ENCODE measurements around the gene IZUMO4.
A peak's percentile ranks its signal among the peaks of the same experiment; 100 is the strongest.

Gene IZUMO4

DNA sequence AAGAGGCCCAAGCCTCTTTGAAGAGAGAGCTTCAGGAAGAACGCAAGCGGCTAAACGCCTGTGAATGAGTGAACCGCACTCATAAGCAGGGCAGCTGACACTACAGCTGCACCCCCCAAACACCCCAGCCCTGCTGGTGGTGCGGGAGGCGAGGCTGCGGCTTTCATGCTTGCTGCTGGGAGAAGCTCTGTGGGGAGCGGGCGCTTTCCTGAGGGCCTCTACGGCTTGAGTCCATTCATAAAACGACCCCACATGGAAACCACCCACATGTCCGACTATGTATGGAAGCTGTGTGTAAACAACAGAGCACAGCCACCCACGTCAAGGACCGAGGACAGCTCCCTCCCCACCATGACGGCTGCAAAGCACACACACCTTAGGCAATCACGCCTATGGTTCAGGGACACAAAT, 49.1 kb downstream of the IZUMO4 start:
- TF ChIP-seq, protein P1, sequence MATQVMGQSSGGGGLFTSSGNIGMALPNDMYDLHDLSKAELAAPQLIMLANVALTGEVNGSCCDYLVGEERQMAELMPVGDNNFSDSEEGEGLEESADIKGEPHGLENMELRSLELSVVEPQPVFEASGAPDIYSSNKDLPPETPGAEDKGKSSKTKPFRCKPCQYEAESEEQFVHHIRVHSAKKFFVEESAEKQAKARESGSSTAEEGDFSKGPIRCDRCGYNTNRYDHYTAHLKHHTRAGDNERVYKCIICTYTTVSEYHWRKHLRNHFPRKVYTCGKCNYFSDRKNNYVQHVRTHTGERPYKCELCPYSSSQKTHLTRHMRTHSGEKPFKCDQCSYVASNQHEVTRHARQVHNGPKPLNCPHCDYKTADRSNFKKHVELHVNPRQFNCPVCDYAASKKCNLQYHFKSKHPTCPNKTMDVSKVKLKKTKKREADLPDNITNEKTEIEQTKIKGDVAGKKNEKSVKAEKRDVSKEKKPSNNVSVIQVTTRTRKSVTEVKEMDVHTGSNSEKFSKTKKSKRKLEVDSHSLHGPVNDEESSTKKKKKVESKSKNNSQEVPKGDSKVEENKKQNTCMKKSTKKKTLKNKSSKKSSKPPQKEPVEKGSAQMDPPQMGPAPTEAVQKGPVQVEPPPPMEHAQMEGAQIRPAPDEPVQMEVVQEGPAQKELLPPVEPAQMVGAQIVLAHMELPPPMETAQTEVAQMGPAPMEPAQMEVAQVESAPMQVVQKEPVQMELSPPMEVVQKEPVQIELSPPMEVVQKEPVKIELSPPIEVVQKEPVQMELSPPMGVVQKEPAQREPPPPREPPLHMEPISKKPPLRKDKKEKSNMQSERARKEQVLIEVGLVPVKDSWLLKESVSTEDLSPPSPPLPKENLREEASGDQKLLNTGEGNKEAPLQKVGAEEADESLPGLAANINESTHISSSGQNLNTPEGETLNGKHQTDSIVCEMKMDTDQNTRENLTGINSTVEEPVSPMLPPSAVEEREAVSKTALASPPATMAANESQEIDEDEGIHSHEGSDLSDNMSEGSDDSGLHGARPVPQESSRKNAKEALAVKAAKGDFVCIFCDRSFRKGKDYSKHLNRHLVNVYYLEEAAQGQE (IDR thresholded peaks at IDR 0.05; ENCODE audit: low read depth) = peak; percentile 75
- TF ChIP-seq TAF1 (IDR thresholded peaks at IDR 0.05; ENCODE audit: low read depth) = no peak

DNA sequence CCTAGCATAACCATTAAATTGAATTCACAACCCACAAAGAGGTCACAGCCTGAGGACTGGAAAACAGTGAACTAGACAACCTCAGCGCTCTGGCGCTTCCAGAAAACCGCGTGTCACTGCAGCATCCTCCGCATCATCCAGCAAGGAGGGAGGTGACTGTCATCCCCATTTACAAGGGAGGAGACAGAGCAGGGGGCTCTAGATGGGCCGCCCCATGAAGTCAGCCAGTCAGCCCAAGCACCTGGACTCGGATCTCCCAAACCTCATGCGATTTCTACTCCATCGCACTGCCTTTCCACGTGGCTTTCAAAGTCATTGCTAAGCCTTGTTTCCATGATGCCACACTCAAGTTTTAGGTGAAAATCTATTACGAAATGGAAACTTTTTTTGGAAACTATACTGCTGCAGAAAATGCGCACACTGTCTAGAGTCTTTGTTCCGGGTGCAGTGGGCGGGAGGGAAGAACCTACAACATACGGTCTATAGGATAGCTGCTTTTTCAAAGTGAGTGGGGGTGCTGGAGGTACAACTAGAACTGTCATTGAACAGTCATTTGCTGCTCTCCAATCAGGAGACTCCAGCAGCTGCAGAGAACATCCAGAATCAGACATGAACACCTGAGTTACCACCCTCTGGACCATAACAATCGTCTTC, 51.9 kb downstream of the IZUMO4 start:
- TF ChIP-seq YY1 (IDR thresholded peaks at IDR 0.05; ENCODE audit: low read depth) (no peak), EGR1 (IDR thresholded peaks at IDR 0.05) (no peak), NFIC (IDR thresholded peaks at IDR 0.05) (no peak), TAF1 (IDR thresholded peaks at IDR 0.05; ENCODE audit: low read depth) (no peak), FOXM1 (IDR thresholded peaks at IDR 0.05; ENCODE audit: borderline replicate concordance, low read depth) (no peak), ZBTB7A (IDR thresholded peaks at IDR 0.05; ENCODE audit: low read depth) (no peak), RAD21 (IDR thresholded peaks at IDR 0.05; ENCODE audit: low read depth) (no peak), TCF12 (IDR thresholded peaks at IDR 0.05; ENCODE audit: low read depth) (no peak), TEAD4 (IDR thresholded peaks at IDR 0.05) (no peak), CEBPB (IDR thresholded peaks at IDR 0.05) (no peak), CREB1 (IDR thresholded peaks at IDR 0.05; ENCODE audit: low read depth) (no peak), EP300 (IDR thresholded peaks at IDR 0.05; ENCODE audit: borderline replicate concordance) (no peak)
- TF ChIP-seq, protein P2, sequence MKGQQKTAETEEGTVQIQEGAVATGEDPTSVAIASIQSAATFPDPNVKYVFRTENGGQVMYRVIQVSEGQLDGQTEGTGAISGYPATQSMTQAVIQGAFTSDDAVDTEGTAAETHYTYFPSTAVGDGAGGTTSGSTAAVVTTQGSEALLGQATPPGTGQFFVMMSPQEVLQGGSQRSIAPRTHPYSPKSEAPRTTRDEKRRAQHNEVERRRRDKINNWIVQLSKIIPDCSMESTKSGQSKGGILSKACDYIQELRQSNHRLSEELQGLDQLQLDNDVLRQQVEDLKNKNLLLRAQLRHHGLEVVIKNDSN (IDR thresholded peaks at IDR 0.05) = no peak
- TF ChIP-seq, protein P3, sequence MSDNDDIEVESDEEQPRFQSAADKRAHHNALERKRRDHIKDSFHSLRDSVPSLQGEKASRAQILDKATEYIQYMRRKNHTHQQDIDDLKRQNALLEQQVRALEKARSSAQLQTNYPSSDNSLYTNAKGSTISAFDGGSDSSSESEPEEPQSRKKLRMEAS (IDR thresholded peaks at IDR 0.05) = no peak
- TF ChIP-seq, protein P1 (IDR thresholded peaks at IDR 0.05; ENCODE audit: low read depth) = no peak

Measured in Ishikawa (cell line).